K562 (cell line): ENCODE measurements around the gene ACTN4. TPM values are rescaled to one million over a fixed set of nuclear protein-coding genes. Genes with fewer than 3 reads are reported as not detected.

Experiments
- CHD2 ChIP-seq: IDR thresholded peaks from 2 replicates; pipeline ENCODE4 v1.6.1; 2011; ENCODE audit warnings: low read depth, low read length
- ELF4 ChIP-seq: fragments of 450-650 bp; formaldehyde crosslinking; IDR thresholded peaks from 2 replicates; pipeline ENCODE4 v1.4.0; 2022; ENCODE audit warnings: missing genetic modification characterization
- GABPB1 ChIP-seq: sonication (generic); formaldehyde crosslinking; IDR thresholded peaks from 2 replicates; pipeline ENCODE4 v1.8.0; 2022; ENCODE audit warnings: mild to moderate bottlenecking, missing genetic modification reagents
- PHTF2 ChIP-seq: fragments of 250-450 bp; sonication (Bioruptor Pico); IDR thresholded peaks from 2 replicates; pipeline ENCODE4 v1.5.0; 2021; ENCODE audit warnings: mild to moderate bottlenecking
- POLR3G ChIP-seq: IDR thresholded peaks from 2 replicates; pipeline ENCODE4 v1.6.1; 2011; ENCODE audit not compliant: insufficient read length, insufficient replicate concordance; ENCODE audit errors: extremely low read depth
- RBM17 ChIP-seq: fragments of 200-400 bp; formaldehyde crosslinking; IDR thresholded peaks from 2 replicates; pipeline ENCODE4 v1.6.1; 2017; ENCODE audit warnings: low read depth, mild to moderate bottlenecking, low read length, borderline replicate concordance
- SIRT6 ChIP-seq: IDR thresholded peaks from one replicate; pipeline ENCODE4 v1.6.1; 2012; ENCODE audit warnings: low read depth, mild to moderate bottlenecking, control low read depth, inconsistent platforms, low read length, moderate library complexity
- SUPT5H ChIP-seq: fragments of 450-650 bp; IDR thresholded peaks from 2 replicates; pipeline ENCODE4 v1.6.1; 2016
- TRIM24 ChIP-seq, 2 experiments: fragments of 450-650 bp; IDR thresholded peaks; 2 replicates each; pipeline ENCODE4 v1.6.1; 2016
- polyA plus RNA-seq, 8 experiments: library from polyadenylated mRNA; depleted of rRNA in 4 of 8; stranded (reverse) in 5 of 8; unstranded in 3 of 8; fragments of >200 nt; fragmentation: Nextera tagmentation in 2 of 8; fragmentation: Illumina TruSeq in 1 of 8; extraction: Ambion mirVana in 2 of 8; extraction: Trizol in 1 of 8; gene quantifications; 2 replicates each; pipeline versions ENCODE4 v1.2.1 to v1.2.3, GENCODE V29; 2011 to 2014; ENCODE audit warnings: inconsistent platforms in 1 of 8, missing spikeins in 1 of 8
- total RNA-seq, 7 experiments: library from RNA; depleted of rRNA in 6 of 7; stranded (reverse); fragments of >200 nt in 6 of 7; fragmentation: Illumina TruSeq in 2 of 7; extraction: Trizol in 2 of 7; gene quantifications; 2 replicates each; pipeline versions ENCODE4 v1.2.1 to v1.2.3, GENCODE V29; 2011 to 2021; ENCODE audit warnings: low replicate concordance in 1 of 7
- TF ChIP-seq, protein P1 (sequence below): fragments of 200-800 bp; sonication (Bioruptor generic); IDR thresholded peaks from 2 replicates; pipeline ENCODE4 v1.6.1; 2016; ENCODE audit warnings: missing genetic modification characterization, missing compliant biosample characterization

ACTN4 gene
- total and polyA plus RNA-seq, 9 of the 15 experiments (the other 6 are each of a cell fraction or from before 2014, with no cell fraction given), result 3.1 to 385 (median 125) TPM

- TF ChIP-seq, protein P1, sequence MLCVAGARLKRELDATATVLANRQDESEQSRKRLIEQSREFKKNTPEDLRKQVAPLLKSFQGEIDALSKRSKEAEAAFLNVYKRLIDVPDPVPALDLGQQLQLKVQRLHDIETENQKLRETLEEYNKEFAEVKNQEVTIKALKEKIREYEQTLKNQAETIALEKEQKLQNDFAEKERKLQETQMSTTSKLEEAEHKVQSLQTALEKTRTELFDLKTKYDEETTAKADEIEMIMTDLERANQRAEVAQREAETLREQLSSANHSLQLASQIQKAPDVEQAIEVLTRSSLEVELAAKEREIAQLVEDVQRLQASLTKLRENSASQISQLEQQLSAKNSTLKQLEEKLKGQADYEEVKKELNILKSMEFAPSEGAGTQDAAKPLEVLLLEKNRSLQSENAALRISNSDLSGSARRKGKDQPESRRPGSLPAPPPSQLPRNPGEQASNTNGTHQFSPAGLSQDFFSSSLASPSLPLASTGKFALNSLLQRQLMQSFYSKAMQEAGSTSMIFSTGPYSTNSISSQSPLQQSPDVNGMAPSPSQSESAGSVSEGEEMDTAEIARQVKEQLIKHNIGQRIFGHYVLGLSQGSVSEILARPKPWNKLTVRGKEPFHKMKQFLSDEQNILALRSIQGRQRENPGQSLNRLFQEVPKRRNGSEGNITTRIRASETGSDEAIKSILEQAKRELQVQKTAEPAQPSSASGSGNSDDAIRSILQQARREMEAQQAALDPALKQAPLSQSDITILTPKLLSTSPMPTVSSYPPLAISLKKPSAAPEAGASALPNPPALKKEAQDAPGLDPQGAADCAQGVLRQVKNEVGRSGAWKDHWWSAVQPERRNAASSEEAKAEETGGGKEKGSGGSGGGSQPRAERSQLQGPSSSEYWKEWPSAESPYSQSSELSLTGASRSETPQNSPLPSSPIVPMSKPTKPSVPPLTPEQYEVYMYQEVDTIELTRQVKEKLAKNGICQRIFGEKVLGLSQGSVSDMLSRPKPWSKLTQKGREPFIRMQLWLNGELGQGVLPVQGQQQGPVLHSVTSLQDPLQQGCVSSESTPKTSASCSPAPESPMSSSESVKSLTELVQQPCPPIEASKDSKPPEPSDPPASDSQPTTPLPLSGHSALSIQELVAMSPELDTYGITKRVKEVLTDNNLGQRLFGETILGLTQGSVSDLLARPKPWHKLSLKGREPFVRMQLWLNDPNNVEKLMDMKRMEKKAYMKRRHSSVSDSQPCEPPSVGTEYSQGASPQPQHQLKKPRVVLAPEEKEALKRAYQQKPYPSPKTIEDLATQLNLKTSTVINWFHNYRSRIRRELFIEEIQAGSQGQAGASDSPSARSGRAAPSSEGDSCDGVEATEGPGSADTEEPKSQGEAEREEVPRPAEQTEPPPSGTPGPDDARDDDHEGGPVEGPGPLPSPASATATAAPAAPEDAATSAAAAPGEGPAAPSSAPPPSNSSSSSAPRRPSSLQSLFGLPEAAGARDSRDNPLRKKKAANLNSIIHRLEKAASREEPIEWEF (CRISPR knock-in tag), result no peak
- no peak for TF ChIP-seq ELF4 (CRISPR knock-in tag)
- 0 out of 2 replicates have a peak, but pooled peaks have one; percentile 18 for TF ChIP-seq SUPT5H
- no peak for TF ChIP-seq RBM17
- no peak for TF ChIP-seq SIRT6
- no peak for TF ChIP-seq POLR3G
- no peak for TF ChIP-seq TRIM24 (IDR thresholded peaks at IDR 0.05)
- TF ChIP-seq CHD2, result no peak
- TF ChIP-seq GABPB1 (CRISPR knock-in tag), result no peak
- TF ChIP-seq PHTF2 (CRISPR knock-in tag), result no peak
These were observed 66.9 kb downstream of the ACTN4 start (continued) for GRCh38 chr19:38714354-38714778.
